MM.1S (cell line): ENCODE results near the gene NRP2.

Source experiments
- CTCF ChIP-seq: fragments of 300-600 bp; sonication (generic); IDR thresholded peaks from 2 replicates; pipeline ENCODE4 v1.5.1; 2016; ENCODE audit warnings: antibody characterized with exemption, low read length, mixed read lengths
- EZH2 ChIP-seq: fragments of 300-600 bp; sonication (generic); optimal IDR thresholded peaks from 2 replicates; pipeline ENCODE3; 2017; ENCODE audit warnings: low read depth, mild to moderate bottlenecking, antibody characterized with exemption, low read length, mixed read lengths
- EZH2phosphoT487 ChIP-seq: fragments of 300-600 bp; sonication (generic); IDR thresholded peaks from 2 replicates; pipeline ENCODE4 v1.6.1; 2018; ENCODE audit warnings: antibody characterized with exemption, low read length

DNA sequence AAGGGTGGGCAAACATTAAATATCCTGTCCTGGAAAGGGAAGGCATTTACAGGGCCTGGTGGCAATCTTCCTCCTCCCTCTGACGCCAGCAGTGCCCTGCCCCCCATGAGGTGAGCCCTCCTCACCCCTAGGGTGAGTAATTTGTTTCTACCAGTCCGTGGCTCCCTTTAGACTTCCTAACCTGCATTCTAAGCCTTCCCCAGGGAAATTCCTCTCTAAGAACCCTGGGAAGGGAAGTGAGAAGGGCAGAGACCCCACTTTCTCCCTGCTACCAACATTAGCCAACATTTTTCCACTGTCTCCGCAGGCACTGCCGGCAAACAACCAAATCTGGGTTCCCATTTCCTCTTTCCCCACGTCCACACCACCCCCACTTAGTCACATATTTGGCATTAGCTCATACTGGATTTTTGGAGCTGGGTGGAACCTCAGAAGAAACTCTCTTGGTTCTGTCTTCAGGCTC, 69.3 kb downstream of the NRP2 start:
- TF ChIP-seq EZH2 (no peak), CTCF (no peak), EZH2phosphoT487 (no peak)
